GM12864 (cell line): ENCODE data around the gene KIF13A.
"Not testable (repeated sequence)": the region's sequence is repeated elsewhere in the genome, so short reads cannot be mapped to it uniquely, and the experiment has no call there.

Experiments used
- DNase-seq: peaks from one replicate; pipeline ENCODE4 v3.0.0-alpha.2; 2011; ENCODE audit warnings: low read depth
- H3K4me3 ChIP-seq: 2 replicates; pipeline ENCODE4 v1.5.1; 2011; ENCODE audit warnings: mild to moderate bottlenecking, low read depth, low read length, control low read depth
- TF ChIP-seq, protein P1 (sequence below): IDR thresholded peaks from 2 replicates; pipeline ENCODE4 v1.5.1; 2011; ENCODE audit warnings: low read depth, mild to moderate bottlenecking, moderate library complexity, low read length, control low read depth, inconsistent platforms; ENCODE audit errors: missing control alignments

Gene KIF13A

DNA sequence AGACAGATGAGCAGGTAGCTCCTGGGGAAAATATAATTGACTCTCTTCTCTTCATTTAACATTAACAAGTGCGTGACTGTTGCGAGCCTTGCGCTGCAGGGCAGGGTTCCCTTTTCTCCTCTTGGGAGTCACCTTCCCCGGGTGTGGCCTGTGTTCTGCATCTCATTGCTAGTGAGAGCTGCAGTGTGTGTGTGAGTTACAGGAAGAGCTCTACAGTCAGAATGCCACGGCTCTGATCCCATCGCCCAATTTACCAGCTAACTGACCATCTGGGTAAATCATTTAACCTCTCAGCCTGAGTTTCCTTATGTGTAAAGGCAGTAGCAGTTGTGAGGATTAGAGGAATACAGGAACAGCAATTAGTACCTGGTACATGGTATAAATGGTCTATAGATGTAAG is 173.9 kb downstream of the KIF13A start:
- no peak for DNase-seq
- TF ChIP-seq, protein P1, sequence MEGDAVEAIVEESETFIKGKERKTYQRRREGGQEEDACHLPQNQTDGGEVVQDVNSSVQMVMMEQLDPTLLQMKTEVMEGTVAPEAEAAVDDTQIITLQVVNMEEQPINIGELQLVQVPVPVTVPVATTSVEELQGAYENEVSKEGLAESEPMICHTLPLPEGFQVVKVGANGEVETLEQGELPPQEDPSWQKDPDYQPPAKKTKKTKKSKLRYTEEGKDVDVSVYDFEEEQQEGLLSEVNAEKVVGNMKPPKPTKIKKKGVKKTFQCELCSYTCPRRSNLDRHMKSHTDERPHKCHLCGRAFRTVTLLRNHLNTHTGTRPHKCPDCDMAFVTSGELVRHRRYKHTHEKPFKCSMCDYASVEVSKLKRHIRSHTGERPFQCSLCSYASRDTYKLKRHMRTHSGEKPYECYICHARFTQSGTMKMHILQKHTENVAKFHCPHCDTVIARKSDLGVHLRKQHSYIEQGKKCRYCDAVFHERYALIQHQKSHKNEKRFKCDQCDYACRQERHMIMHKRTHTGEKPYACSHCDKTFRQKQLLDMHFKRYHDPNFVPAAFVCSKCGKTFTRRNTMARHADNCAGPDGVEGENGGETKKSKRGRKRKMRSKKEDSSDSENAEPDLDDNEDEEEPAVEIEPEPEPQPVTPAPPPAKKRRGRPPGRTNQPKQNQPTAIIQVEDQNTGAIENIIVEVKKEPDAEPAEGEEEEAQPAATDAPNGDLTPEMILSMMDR: no peak
- H3K4me3 ChIP-seq: no peak overlapping the region

DNA sequence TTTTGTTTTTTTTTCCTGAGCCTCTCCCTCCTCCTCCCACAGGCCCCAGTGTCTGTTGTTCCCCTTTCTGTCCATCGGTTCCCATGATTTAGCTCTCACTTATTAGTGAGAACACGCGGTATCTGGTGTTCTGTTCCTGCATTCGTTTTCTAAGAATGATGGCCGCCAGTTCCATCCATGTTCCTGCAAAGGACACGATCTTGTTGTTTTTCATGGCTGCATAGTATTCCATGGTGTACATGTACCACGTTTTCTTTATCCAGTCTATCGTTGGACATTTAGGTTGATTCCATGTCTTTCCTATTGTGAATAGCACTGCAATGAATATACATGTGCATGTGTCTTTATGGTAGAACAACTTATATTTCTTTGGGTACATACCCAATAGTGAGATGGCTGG is 175.1 kb downstream of the KIF13A start:
- no peak overlapping the region for H3K4me3 ChIP-seq
- DNase-seq: no peak
- TF ChIP-seq, protein P1: no peak

DNA sequence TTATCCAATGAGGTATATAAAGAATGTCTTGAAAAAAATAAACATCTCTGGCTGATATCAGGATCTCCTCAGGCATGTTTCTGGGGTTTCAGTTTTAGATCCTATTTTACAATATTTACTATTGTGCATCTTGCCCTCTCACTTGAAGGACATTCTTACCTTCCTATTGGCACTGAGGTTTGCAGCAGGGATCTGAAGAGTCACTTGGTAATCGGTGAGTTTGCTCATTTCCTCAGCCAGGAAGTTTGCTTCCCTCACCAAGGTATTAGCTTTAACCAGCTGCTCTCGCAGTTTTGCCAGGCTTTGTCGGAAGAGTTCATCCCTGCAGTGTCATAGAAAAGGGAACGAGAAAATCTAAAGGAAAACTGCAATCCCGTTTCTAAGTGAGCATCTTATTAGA is 178.8 kb downstream of the KIF13A start:
- TF ChIP-seq, protein P1: no peak
- H3K4me3 ChIP-seq: no peak overlapping the region
- no peak for DNase-seq

DNA sequence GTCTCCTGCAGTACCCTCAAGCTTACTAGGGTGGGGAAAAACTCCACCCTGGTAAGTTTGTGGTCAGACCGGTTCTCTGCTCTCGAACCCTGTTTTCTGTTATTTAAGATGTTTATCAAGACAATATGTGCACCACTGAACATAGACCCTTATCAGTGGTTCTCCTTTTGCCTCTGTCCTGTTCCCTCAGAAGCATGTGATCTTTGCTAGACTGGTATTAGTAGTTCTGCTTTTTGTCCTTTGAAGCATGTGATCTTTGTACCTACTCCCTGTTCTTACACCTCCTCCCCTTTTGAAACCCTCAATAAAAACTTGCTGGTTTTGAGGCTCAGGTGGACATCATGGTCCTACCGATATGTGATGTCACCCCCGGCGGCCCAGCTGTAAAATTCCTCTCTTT is 180.0 kb downstream of the KIF13A start:
- not testable (repeated sequence) for H3K4me3 ChIP-seq, DNase-seq

DNA sequence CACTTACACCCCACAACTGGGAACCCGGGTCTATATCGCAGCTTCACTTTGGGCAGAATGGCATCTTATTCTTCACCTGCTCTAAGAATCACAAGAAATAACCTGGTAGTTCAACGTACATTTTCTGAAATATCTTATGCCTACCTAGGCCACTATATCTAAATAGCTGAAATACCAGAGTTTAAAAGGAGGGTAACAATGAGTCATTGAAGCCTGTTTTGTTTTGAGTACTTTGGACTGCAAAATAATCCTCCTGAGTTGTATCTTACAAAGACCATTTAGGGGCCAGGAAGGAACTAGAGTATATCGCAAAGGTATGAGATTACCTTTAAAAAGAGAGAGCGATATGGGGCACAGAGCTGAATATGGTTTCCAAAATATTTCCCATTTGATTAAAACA is 184.0 kb downstream of the KIF13A start:
- TF ChIP-seq, protein P1: no peak
- H3K4me3 ChIP-seq: no peak overlapping the region
- DNase-seq: no peak

DNA sequence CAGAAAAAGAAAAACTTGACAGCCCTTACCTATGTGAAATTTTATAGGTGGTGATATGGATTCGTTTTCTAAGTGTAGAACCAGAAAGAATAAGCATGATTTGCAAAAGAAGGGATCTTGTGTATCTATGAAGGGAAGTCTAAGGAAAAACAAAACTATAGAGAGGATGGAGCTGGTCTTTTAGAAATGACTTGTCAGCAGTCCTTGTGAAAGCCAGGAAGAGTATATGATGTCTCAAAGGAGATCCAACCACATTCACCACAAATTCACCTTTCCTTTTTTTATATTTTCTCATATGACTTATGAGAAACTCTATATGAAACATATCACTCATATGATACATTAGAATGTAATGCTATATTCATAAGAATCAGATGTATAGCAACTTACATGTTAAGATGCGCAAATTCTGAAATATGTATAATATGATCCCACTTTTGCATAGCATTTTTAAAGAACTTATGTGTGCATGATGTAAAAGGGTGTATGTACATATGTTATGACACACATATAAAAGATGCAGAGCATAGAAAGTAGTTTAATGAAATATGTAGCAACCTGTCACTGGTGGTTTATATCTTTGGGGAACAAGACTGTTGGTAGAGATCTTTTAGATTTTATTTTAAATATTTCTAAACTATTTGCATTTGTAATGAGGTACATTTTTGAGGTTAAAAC is 188.8 kb downstream of the KIF13A start:
- TF ChIP-seq, protein P1: no peak
- no peak overlapping the region for H3K4me3 ChIP-seq
- DNase-seq: no peak

DNA sequence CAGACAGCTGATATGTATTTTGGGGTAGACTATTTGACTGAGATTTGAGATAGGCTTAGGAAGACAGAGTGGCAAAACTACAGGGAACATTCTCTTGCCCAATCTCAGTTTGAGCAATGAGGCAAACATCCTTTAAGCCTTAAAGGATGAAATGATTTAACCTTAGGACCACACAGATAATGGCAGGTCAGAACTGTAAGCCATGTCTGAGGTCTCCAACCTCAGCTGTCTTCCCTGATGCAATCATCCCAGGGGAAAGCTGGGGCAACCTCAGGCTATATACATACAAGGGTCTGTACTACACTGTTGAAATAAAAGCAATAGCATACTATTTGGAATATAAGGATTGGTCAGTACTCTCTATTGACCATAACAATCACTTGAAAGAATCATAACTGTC is 196.9 kb downstream of the KIF13A start:
- TF ChIP-seq, protein P1: no peak
- no peak for DNase-seq
- H3K4me3 ChIP-seq: no peak overlapping the region
